NCI-H748 (cell line): Measurements from ENCODE around the gene IQCB1.
"Not testable (repeated sequence)": the region's sequence is repeated elsewhere in the genome, so short reads cannot be mapped to it uniquely, and the experiment has no call there.

Source experiments
- DNase-seq: peaks from one replicate; lab custom pipeline; 2025; ENCODE audit not compliant: unreplicated experiment; lab: John Stamatoyannopoulos, UW

The IQCB1 gene

DNA sequence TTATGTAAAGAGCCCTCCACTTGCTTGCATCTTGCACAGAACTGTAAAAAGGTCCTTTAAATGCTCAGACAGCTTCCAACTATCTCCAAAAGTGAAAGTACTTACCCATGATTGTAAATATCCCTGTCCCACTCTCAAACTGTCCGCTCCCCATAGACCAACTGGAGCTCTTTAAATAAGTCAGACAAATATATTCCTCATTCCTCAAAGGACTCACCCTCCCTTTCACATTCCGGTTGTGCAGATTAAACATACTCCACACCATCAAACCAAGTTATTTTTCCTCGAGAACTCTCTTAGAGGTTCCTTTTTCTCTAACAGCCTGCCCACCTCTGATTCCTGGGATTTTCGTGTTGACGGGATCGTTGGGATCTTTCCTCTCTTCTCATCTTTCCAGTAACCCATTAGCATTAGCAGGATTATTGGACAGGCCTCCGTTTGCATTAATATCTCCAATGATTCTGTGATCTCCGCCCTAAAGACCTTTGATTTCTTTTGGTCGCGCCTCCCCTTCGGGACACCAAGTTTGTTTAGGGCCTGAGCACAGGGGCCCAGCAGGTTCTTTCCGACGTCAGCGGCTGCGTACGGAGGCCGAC lies 86.1 kb downstream of the IQCB1 start:
- peak; percentile 52 for DNase-seq

GRCh38 chr3:121747976-121748375 lies 86.9 kb downstream of the IQCB1 start:
- no peak for DNase-seq

GRCh38 chr3:121743106-121743505 lies 91.8 kb downstream of the IQCB1 start:
- not testable (repeated sequence) for DNase-seq

- DNase-seq: no peak
These were observed 94.0 kb downstream of the IQCB1 start for GRCh38 chr3:121740896-121741295.

DNA sequence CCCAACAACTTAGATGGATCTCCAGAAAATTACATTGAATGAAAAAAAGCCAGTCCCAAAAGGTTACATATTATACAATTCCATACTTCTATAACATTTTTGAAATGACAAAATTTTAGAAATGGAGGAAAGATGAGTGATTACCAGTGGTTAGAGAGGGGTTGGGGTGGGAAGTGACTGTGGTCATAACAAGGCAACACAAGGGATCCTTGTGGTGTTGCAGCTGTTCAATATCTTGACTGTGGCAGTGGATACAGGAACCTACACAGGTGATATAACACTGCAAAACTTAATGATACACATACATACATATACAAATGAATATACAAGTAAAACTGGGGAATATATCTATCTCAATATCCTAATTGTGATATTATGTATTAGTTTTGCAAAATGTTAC lies 95.0 kb downstream of the IQCB1 start:
- DNase-seq: no peak

GRCh38 chr3:121737644-121738043 lies 97.2 kb downstream of the IQCB1 start:
- no peak for DNase-seq

GRCh38 chr3:121736112-121736511 lies 98.7 kb downstream of the IQCB1 start:
- no peak for DNase-seq

- no peak for DNase-seq
These were observed 99.7 kb downstream of the IQCB1 start for GRCh38 chr3:121735047-121735696.

DNA sequence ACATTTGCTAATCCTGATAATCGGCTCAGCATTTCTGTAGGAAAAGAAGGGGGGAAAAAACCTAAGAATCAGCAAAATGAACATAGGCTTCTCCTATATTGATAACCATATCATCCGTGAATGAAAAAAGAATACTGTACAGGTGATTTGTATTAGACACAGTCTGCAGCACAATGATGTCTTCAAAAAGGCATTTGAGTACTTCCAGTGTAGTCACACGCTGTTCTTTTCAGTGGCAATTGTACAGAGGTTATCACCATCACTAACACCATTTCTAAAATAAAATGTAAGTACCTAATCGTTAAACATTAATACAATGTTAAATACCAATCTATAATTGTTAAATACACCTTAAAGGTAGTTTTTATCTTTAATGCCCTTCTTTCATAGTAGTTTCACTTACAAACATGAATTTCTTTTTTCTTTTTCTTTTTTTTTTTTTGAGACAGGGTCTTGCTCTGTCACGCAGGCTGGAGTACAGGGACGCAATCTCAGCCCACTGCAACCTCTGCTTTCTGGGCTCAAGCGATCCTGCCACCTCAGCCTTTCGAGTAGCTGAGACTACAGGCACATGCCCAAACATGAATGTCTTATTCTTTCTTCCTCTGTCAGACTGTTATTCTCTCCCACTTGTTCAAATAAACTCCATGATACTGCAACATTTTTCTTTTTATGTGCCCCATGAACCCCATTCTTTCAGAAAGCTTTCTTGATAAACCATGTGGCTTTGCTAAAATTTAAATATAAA lies 103.7 kb downstream of the IQCB1 start:
- DNase-seq: no peak

DNA sequence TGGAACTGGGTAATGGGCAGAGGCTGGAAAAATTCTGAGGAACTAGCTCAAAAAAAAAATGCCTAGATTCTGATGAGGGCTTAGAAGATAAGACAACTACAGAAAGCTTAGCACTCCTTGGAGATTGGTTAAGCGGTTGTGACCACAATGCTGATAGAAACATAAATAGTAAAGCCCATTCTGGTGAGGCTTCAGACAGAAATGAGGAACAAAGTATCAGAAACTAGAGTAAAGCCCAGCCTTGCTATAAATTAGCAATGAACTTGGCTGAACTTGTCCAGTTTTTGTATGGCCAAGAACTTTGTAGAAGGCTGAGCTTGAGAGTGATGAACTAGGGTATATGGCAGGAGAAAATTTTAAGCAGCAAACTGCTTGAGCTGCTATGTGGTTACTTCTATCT lies 110.7 kb downstream of the IQCB1 start:
- DNase-seq: no peak

DNA sequence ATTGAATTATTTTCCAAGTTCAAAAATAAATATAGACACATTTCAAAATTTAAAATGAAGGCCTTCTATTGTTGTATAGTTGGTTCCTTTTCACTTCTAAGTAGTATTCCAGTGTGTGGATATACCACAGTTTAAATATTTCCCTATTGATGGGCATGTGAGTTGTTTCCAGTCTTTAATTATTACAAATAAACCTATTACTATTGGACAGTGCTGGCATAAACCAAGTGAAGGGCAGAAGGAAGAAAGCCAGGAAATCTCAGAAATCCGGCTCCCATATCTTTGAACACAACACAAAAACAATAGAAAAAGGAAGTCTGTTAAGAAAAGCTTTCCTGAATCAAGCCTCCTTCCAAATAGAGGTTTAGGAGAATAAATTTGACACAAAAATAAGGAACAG lies 111.4 kb downstream of the IQCB1 start:
- no peak for DNase-seq

- DNase-seq: no peak
These were observed 112.4 kb downstream of the IQCB1 start for GRCh38 chr3:121722411-121722810.

- DNase-seq: no peak
These were observed 114.7 kb downstream of the IQCB1 start for GRCh38 chr3:121720163-121720562.
